GM23338 (cell line): ENCODE measurements around the gene HRH3. TPM values are rescaled to one million over a fixed set of nuclear protein-coding genes. Genes with fewer than 3 reads are reported as not detected.

Experiments used
- ATAC-seq: fragments of 200-7000 bp; cut with Tn5 transposase; 3 replicates; pipeline ENCODE4 v1.9.1; 2020
- DNase-seq: peaks from one replicate; pipeline ENCODE4 v3.0.0-alpha.2; 2015; ENCODE audit warnings: low spot score
- H2AFZ ChIP-seq: fragments of 200-600 bp; sonication (generic); 2 replicates; pipeline ENCODE4 v1.8.0; 2016; ENCODE audit warnings: antibody characterized with exemption, mild to moderate bottlenecking, moderate library complexity
- H3F3A ChIP-seq: fragments of 200-600 bp; sonication (generic); replicated peaks from 2 replicates; pipeline ENCODE4 v1.8.0; 2017; ENCODE audit warnings: antibody characterized with exemption, mixed run types, low read depth
- H3K27ac ChIP-seq: fragments of 200-600 bp; sonication (generic); 2 replicates; pipeline ENCODE4 v1.6.1; 2016; ENCODE audit warnings: low read depth
- H3K27me3 ChIP-seq: fragments of 200-600 bp; sonication (generic); 2 replicates; pipeline ENCODE4 v1.8.0; 2016; ENCODE audit warnings: mild to moderate bottlenecking, mixed run types, moderate library complexity; ENCODE audit not compliant: insufficient read depth
- H3K36me3 ChIP-seq: fragments of 200-600 bp; sonication (generic); 2 replicates; pipeline ENCODE4 v1.8.0; 2016; ENCODE audit warnings: mild to moderate bottlenecking; ENCODE audit not compliant: insufficient read depth
- H3K4me1 ChIP-seq: fragments of 200-600 bp; sonication (generic); 2 replicates; pipeline ENCODE4 v1.8.0; 2016; ENCODE audit warnings: mild to moderate bottlenecking, moderate library complexity; ENCODE audit not compliant: insufficient read depth
- H3K4me2 ChIP-seq: fragments of 200-600 bp; sonication (generic); 2 replicates; pipeline ENCODE4 v1.7.1; 2017; ENCODE audit warnings: mixed run types
- H3K4me3 ChIP-seq: fragments of 200-600 bp; sonication (generic); 2 replicates; pipeline ENCODE4 v1.6.1; 2016; ENCODE audit warnings: mixed run types
- H3K79me2 ChIP-seq: fragments of 200-600 bp; sonication (generic); replicated peaks from 2 replicates; pipeline ENCODE4 v1.8.0; 2017; ENCODE audit warnings: mild to moderate bottlenecking; ENCODE audit not compliant: insufficient read depth
- H3K9me2 ChIP-seq: fragments of 200-600 bp; sonication (generic); 2 replicates; pipeline ENCODE4 v1.8.0; 2017; ENCODE audit not compliant: insufficient read depth
- H4K20me1 ChIP-seq: fragments of 200-600 bp; sonication (generic); replicated peaks from 2 replicates; pipeline ENCODE4 v1.8.0; 2017; ENCODE audit warnings: mild to moderate bottlenecking; ENCODE audit not compliant: insufficient read depth
- H3K27ac Mint-ChIP-seq: 2 replicates; pipeline ENCODE4 v1.8.0; 2020; ENCODE audit warnings: inconsistent platforms, mild to moderate bottlenecking, moderate library complexity, mixed read lengths
- H3K27me3 Mint-ChIP-seq: 3 replicates; pipeline ENCODE4 v1.8.0; 2022; ENCODE audit warnings: low read depth, mild to moderate bottlenecking, moderate library complexity, mixed read lengths, inconsistent platforms; ENCODE audit not compliant: insufficient read depth, poor library complexity
- H3K36me3 Mint-ChIP-seq: 3 replicates; pipeline ENCODE4 v1.8.0; 2021; ENCODE audit warnings: low read depth, mild to moderate bottlenecking, inconsistent platforms, moderate library complexity, mixed read lengths
- H3K4me1 Mint-ChIP-seq: 3 replicates; pipeline ENCODE4 v1.8.0; 2020; ENCODE audit warnings: mild to moderate bottlenecking, inconsistent platforms, mixed read lengths
- H3K4me3 Mint-ChIP-seq: 3 replicates; pipeline ENCODE4 v1.8.0; 2021; ENCODE audit warnings: moderate library complexity, mild to moderate bottlenecking, inconsistent platforms, mixed read lengths
- H3K9me3 Mint-ChIP-seq: 3 replicates; pipeline ENCODE4 v1.8.0; 2020; ENCODE audit warnings: moderate library complexity, mild to moderate bottlenecking, inconsistent platforms, mixed read lengths
- CREB1 ChIP-seq: fragments of 250-450 bp; sonication (Bioruptor Pico); IDR thresholded peaks from 2 replicates; pipeline ENCODE4 v1.5.0; 2020; ENCODE audit warnings: low read depth, mild to moderate bottlenecking, moderate library complexity
- NANOG ChIP-seq: IDR thresholded peaks from 2 replicates; pipeline ENCODE4 v1.6.1; 2016; ENCODE audit warnings: antibody characterized with exemption, borderline replicate concordance
- STAT1 ChIP-seq: IDR thresholded peaks from one replicate; pipeline ENCODE4 v1.6.1; 2016; ENCODE audit warnings: antibody characterized with exemption; ENCODE audit not compliant: unreplicated experiment
- ZNF114 ChIP-seq: fragments of 250-450 bp; sonication (Bioruptor Pico); IDR thresholded peaks from 2 replicates; pipeline ENCODE4 v1.5.0; 2020; ENCODE audit warnings: mild to moderate bottlenecking, moderate library complexity
- polyA plus RNA-seq: library from polyadenylated mRNA; unstranded; fragments of >200 nt; fragmentation: Nextera tagmentation; extraction: Ambion mirVana; gene quantifications from 2 replicates; pipeline ENCODE4 v1.2.1, GENCODE V29; 2016
- total RNA-seq: library from RNA; depleted of rRNA; stranded (reverse); fragments of >200 nt; shearing (Covaris generic); gene quantifications from 2 replicates; pipeline ENCODE4 v1.2.3, GENCODE V29; 2014
- TF ChIP-seq, protein P1 (sequence below), 2 experiments: fragments of 200-600 bp in 1 of 2; sonication (generic) in 1 of 2; conservative IDR thresholded peaks; 2 replicates each; pipeline versions ENCODE4 v1.5.1 to v1.6.1; 2016 to 2017; ENCODE audit warnings: antibody characterized with exemption in 2 of 2, low read depth in 2 of 2, mild to moderate bottlenecking in 2 of 2, moderate library complexity in 1 of 2
- TF ChIP-seq, protein P2 (sequence below): IDR thresholded peaks from 2 replicates; pipeline ENCODE4 v1.6.1; 2016; ENCODE audit warnings: antibody characterized with exemption

Gene HRH3
- total and polyA plus RNA-seq, 2 experiments from 2014 or later: 1.5 to 5.2 TPM

DNA sequence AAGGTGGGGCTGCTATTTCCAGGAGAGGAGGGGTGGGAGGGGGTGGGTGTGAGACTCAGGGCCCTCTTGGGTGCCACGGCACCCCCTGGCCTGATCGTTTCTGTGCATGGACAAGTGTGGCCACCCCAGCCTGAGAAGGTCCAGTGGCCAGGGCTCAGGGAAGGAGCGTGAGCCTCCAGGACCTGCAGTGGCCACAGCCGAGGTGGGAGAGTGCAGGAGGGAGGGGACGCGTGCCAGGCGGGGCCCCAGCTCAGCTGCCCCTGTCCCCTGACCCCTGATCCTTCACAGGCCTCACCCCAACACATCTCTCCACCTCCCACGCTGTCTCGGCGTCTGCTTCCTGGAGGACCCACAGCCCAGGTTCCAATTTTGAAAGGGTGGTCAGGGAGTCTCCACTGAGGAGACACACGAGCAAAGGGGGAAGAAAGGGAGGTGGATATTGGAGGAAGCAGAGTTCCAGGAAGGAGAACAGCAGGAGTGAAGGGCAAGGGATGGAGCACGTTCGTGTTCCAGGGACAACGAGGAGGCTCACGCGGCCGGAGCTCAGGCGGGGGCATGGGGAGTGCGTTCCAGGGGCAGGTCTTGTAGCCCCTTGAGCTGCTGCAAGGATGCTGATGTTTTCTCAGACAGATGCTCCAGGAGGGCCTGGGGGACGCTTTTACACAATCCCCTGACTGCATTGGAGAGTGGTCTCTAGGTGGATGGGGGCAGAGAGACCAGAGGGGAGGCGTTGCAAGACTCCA is 4.2 kb upstream of the HRH3 start:
- H3K4me3 Mint-ChIP-seq: no peak overlapping the region
- Histone ChIP-seq H3F3A (no peaks in the 10 kb centered on the region), H3K4me1 (peaks cover 5% of the 10 kb centered on the region; the same call in 1 of the 2 replicates), H3K9me2 (no peaks in the 10 kb centered on the region), H3K27ac (no peak overlapping the region), H2AFZ (no peak overlapping the region), H3K36me3 (no peaks in the 10 kb centered on the region), H3K79me2 (no peaks in the 10 kb centered on the region), H3K4me3 (no peak overlapping the region), H3K4me2 (no peak overlapping the region), H4K20me1 (no peaks in the 10 kb centered on the region), H3K27me3 (peaks cover 24% of the 10 kb centered on the region)
- no peaks in the 10 kb centered on the region; the same call in 2 of the 3 replicates for H3K36me3 Mint-ChIP-seq
- H3K27ac Mint-ChIP-seq: no peak overlapping the region
- peaks cover 17% of the 10 kb centered on the region for H3K4me1 Mint-ChIP-seq
- peaks cover 21% of the 10 kb centered on the region for H3K27me3 Mint-ChIP-seq
- no peak for DNase-seq
- TF ChIP-seq CREB1 (CRISPR knock-in tag) (no peak), NANOG (no peak)
- TF ChIP-seq, protein P1, sequence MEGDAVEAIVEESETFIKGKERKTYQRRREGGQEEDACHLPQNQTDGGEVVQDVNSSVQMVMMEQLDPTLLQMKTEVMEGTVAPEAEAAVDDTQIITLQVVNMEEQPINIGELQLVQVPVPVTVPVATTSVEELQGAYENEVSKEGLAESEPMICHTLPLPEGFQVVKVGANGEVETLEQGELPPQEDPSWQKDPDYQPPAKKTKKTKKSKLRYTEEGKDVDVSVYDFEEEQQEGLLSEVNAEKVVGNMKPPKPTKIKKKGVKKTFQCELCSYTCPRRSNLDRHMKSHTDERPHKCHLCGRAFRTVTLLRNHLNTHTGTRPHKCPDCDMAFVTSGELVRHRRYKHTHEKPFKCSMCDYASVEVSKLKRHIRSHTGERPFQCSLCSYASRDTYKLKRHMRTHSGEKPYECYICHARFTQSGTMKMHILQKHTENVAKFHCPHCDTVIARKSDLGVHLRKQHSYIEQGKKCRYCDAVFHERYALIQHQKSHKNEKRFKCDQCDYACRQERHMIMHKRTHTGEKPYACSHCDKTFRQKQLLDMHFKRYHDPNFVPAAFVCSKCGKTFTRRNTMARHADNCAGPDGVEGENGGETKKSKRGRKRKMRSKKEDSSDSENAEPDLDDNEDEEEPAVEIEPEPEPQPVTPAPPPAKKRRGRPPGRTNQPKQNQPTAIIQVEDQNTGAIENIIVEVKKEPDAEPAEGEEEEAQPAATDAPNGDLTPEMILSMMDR (conservative IDR thresholded peaks at IDR 0.05; ENCODE audit: low read depth in 2 of 2): no peak
- ATAC-seq: no peak
- H3K9me3 Mint-ChIP-seq: no peaks in the 10 kb centered on the region

DNA sequence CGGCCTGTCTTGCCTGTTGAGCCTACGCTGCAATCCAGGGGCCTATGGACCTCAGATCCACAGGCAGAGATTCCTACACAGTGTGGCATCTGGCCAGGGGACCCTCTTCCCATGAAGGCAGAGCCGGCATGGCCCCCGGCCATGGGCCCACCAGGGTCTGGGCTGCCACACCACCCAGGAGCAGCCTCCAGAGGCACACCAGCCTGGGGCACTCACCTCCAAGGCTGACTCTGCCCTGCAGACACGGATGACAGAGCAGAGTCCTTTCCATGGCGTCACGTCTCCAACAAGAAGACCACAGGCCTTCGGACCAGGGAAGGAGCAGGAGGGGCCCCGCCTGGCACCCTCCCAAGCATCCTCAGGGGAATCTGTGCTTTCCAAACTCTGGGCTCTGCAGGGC is 3.5 kb upstream of the HRH3 start:
- Histone ChIP-seq H4K20me1 (no peaks in the 10 kb centered on the region; the same call in 1 of the 2 replicates), H3K9me2 (no peaks in the 10 kb centered on the region), H3K27me3 (peaks cover 31% of the 10 kb centered on the region), H2AFZ (no peak overlapping the region), H3F3A (no peaks in the 10 kb centered on the region), H3K4me1 (peaks cover 8% of the 10 kb centered on the region), H3K36me3 (no peaks in the 10 kb centered on the region), H3K4me3 (no peak overlapping the region), H3K79me2 (no peaks in the 10 kb centered on the region), H3K27ac (no peak overlapping the region), H3K4me2 (no peak overlapping the region)
- peaks cover 28% of the 10 kb centered on the region for H3K27me3 Mint-ChIP-seq
- H3K4me3 Mint-ChIP-seq: no peak overlapping the region
- H3K9me3 Mint-ChIP-seq: no peaks in the 10 kb centered on the region
- peaks cover 17% of the 10 kb centered on the region for H3K4me1 Mint-ChIP-seq
- DNase-seq (no peak), ATAC-seq (no peak)
- no peak overlapping the region for H3K27ac Mint-ChIP-seq
- TF ChIP-seq, protein P2, sequence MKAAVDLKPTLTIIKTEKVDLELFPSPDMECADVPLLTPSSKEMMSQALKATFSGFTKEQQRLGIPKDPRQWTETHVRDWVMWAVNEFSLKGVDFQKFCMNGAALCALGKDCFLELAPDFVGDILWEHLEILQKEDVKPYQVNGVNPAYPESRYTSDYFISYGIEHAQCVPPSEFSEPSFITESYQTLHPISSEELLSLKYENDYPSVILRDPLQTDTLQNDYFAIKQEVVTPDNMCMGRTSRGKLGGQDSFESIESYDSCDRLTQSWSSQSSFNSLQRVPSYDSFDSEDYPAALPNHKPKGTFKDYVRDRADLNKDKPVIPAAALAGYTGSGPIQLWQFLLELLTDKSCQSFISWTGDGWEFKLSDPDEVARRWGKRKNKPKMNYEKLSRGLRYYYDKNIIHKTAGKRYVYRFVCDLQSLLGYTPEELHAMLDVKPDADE: no peak
- no peaks in the 10 kb centered on the region; the same call in 2 of the 3 replicates for H3K36me3 Mint-ChIP-seq

DNA sequence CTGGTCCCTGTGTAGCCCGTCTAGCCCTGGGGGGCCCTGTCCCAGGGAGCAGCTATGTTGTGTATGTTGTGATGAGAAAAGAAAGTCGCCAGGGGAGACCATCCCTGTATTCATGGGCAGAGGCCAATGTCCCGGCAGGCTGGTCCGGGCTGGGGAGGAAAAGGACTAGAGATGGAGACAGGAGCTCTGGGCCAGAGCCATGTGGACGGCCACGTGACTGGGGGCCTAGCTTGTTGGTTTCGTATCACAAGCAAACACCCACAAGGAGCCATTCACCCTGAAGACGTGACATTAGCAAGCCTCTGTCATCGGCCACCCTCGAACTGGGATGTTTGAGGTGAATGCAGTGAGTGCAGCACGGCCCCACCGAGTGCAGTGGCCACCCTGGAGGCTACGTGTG is 2.9 kb upstream of the HRH3 start:
- H3K4me3 Mint-ChIP-seq: no peak overlapping the region
- H3K4me1 Mint-ChIP-seq: peaks cover 21% of the 10 kb centered on the region
- Histone ChIP-seq H3K9me2 (no peaks in the 10 kb centered on the region), H3K4me2 (no peak overlapping the region), H3K36me3 (no peaks in the 10 kb centered on the region), H4K20me1 (no peaks in the 10 kb centered on the region; the same call in 1 of the 2 replicates), H3K4me3 (no peak overlapping the region), H2AFZ (no peak overlapping the region), H3K27ac (no peak overlapping the region), H3K79me2 (no peaks in the 10 kb centered on the region), H3F3A (no peaks in the 10 kb centered on the region), H3K27me3 (peaks cover 37% of the 10 kb centered on the region), H3K4me1 (peaks cover 12% of the 10 kb centered on the region)
- DNase-seq: no peak
- ATAC-seq: no peak
- no peaks in the 10 kb centered on the region; the same call in 2 of the 3 replicates for H3K36me3 Mint-ChIP-seq
- H3K27ac Mint-ChIP-seq: no peak overlapping the region
- H3K27me3 Mint-ChIP-seq: peaks cover 31% of the 10 kb centered on the region
- no peaks in the 10 kb centered on the region for H3K9me3 Mint-ChIP-seq
- TF ChIP-seq STAT1: no peak
- no peak for TF ChIP-seq ZNF114 (CRISPR knock-in tag)
- TF ChIP-seq, protein P1 (conservative IDR thresholded peaks at IDR 0.05; ENCODE audit: low read depth in 2 of 2): no peak
